Measurements from ENCODE around the gene NLRP1. TPM values are rescaled to one million over a fixed set of nuclear protein-coding genes. Genes with fewer than 3 reads are reported as not detected.

The NLRP1 gene
- polyA plus RNA-seq, 1 experiment, result 73.2 TPM

DNA sequence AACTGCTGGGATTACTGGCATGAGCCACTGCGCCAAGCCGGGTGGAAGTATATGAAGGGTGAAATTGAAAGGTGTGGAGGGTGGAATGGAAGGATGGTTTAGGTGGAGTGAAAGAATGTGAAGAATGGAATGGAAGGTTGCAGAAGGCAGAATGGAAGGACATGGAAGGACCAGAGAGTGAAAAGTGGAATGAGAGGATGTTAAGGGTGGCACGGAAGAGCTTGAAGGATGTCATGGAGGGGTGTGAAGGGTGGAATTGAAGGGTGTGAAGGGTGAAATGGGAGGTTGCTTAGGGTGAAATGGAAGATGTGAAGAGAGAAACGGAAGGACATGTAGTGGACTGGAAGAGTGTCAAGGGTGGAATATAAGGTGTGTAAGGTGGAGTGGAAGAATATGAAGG lies 81.8 kb downstream of the NLRP1 start:
- ChIA-PET CTCF (no interaction called here), POLR2A (no interaction called here)
- Histone ChIP-seq H3K9me3 (ENCODE audit: control insufficient read depth, insufficient read depth, low read length) (peaks cover 5% of the 10 kb centered on the region; the same call in 1 of the 2 replicates), H3K4me3 (ENCODE audit: low read depth, low read length) (no peak overlapping the region), H3K27ac (ENCODE audit: low read depth, low read length) (no peak overlapping the region), H3K27me3 (ENCODE audit: control insufficient read depth, insufficient read depth, low read length) (no peaks in the 10 kb centered on the region)
- DNase-seq (ENCODE audit: low read depth, low spot score), result no peak
- TF ChIP-seq, protein P1, sequence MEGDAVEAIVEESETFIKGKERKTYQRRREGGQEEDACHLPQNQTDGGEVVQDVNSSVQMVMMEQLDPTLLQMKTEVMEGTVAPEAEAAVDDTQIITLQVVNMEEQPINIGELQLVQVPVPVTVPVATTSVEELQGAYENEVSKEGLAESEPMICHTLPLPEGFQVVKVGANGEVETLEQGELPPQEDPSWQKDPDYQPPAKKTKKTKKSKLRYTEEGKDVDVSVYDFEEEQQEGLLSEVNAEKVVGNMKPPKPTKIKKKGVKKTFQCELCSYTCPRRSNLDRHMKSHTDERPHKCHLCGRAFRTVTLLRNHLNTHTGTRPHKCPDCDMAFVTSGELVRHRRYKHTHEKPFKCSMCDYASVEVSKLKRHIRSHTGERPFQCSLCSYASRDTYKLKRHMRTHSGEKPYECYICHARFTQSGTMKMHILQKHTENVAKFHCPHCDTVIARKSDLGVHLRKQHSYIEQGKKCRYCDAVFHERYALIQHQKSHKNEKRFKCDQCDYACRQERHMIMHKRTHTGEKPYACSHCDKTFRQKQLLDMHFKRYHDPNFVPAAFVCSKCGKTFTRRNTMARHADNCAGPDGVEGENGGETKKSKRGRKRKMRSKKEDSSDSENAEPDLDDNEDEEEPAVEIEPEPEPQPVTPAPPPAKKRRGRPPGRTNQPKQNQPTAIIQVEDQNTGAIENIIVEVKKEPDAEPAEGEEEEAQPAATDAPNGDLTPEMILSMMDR (IDR thresholded peaks at IDR 0.05; ENCODE audit: low read depth, low read length), result no peak

DNA sequence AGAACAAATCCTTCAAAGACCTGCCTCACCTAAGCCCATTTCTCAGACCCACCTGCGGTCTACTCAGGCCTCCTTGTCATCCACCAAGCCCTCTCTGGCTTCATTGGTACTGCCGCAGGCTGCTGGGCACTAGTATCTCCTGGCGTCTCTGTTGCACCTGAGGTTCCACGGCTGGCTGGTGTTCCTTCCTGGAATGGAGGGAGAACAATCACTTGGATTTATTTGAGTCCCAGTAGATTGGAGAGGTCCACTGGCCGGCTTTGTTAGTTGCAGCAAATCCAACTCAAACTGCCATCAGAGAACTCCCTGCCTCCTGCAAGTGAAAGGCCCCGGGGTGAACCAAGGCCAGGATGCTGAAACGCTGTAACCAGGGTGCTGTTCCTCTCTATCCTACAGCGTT lies 82.6 kb downstream of the NLRP1 start:
- Histone ChIP-seq H3K9me3 (ENCODE audit: control insufficient read depth, insufficient read depth, low read length) (peaks cover 5% of the 10 kb centered on the region; the same call in 1 of the 2 replicates), H3K27me3 (ENCODE audit: control insufficient read depth, insufficient read depth, low read length) (no peaks in the 10 kb centered on the region), H3K27ac (ENCODE audit: low read depth, low read length) (no peak overlapping the region), H3K4me3 (ENCODE audit: low read depth, low read length) (no peak overlapping the region)
- DNase-seq (ENCODE audit: low read depth, low spot score), result no peak
- POLR2A ChIA-PET, result interaction anchor here (2.0 to 3.3 kb wide), 4 partner anchors 7 to 25 kb away, joined by 7 to 21 read pairs (median 15); partner anchors contain the start of genes DERL2 and MIS12
- TF ChIP-seq, protein P1 (IDR thresholded peaks at IDR 0.05; ENCODE audit: low read depth, low read length), result no peak
- CTCF ChIA-PET, result no interaction called here

DNA sequence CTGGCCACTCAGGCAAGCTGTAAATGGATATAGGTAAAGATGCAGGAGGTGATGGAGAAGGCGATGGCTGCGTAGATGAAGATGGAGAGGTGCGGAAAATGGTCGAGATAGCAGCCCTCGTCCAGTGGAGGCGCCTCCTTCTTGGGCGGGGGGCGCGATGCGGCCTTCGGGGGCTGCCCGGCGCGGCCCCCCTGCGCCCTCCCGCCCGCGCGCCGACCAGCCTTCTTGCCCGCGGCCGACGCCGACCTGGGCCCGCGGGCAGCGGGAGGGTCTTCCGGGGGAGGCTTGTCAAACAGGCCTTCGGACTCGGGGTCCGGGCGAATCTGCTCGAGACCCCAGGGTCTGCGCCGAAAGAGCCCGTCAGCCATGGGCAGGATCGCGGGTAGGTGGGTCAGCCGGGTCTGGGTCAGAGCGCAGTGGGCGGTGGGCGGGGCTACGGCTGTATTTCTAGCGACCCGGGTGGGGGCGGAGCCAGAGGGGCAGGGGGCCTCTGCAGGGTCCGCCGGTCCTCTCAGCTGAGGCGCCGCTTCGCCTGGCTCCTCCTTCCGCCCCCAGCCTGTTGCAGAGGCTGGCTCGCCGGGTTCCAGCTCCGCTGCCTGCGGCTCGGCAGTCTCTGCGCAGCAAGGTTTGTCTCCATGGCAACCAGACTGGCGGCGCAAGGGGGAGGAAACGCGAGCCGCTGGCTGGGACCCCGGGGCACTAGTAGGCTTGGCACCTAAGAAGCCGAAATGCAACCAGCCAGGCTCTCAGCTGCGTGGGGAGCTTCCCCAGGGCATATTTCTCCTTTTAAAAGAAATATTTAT lies 83.5 kb downstream of the NLRP1 start:
- ChIA-PET POLR2A (interaction anchor here (0.6 to 3.3 kb wide), 8 partner anchors 8 to 32 kb away, joined by 4 to 21 read pairs (median 10); partner anchors contain the start of genes DERL2, DHX33 and MIS12), CTCF (interaction anchor here (1.2 to 1.4 kb wide), 2 partner anchors 61 to 83 kb away, joined by 4 read pairs; partner anchors contain the start of genes C1QBP and NLRP1)
- Histone ChIP-seq H3K9me3 (ENCODE audit: control insufficient read depth, insufficient read depth, low read length) (peaks cover 5% of the 10 kb centered on the region; the same call in 1 of the 2 replicates), H3K27me3 (ENCODE audit: control insufficient read depth, insufficient read depth, low read length) (no peaks in the 10 kb centered on the region), H3K27ac (ENCODE audit: low read depth, low read length) (peak overlapping the region; percentile 52), H3K4me3 (ENCODE audit: low read depth, low read length) (peak overlapping the region; percentile 83)
- peak; percentile 88 for DNase-seq (ENCODE audit: low read depth, low spot score)
- TF ChIP-seq, protein P1 (IDR thresholded peaks at IDR 0.05; ENCODE audit: low read depth, low read length), result no peak

DNA sequence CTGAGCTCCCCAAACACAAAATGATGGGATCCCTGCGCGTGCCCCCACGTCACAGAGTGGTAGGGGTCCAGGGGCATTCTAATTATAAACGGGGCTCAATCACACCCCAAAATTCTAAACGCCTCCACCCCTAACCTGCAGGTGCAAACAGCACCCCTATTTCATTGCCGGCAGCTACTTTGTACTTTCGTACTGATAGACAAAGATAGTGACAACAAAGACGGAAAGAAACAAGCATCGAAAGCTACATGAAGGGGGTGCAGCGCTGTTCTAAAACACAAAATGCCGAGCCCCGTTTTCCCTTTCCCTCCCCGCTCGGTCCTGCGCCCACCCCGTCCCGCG lies 84.1 kb downstream of the NLRP1 start:
- CTCF ChIA-PET, result interaction anchor here (0.8 to 1.4 kb wide), 3 partner anchors 52 to 84 kb away, joined by 3 to 4 read pairs (median 4); partner anchors contain the start of genes C1QBP and NLRP1
- Histone ChIP-seq H3K4me3 (ENCODE audit: low read depth, low read length) (peak overlapping the region; percentile 83), H3K9me3 (ENCODE audit: control insufficient read depth, insufficient read depth, low read length) (peaks cover 6% of the 10 kb centered on the region; the same call in 1 of the 2 replicates), H3K27ac (ENCODE audit: low read depth, low read length) (peak overlapping the region; percentile 39), H3K27me3 (ENCODE audit: control insufficient read depth, insufficient read depth, low read length) (no peaks in the 10 kb centered on the region)
- TF ChIP-seq, protein P1 (IDR thresholded peaks at IDR 0.05; ENCODE audit: low read depth, low read length), result no peak
- no peak for DNase-seq (ENCODE audit: low read depth, low spot score)
- POLR2A ChIA-PET, result interaction anchor here (1.1 to 3.3 kb wide), 8 partner anchors 9 to 84 kb away, joined by 3 to 21 read pairs (median 10); partner anchors contain the start of genes DERL2, DHX33, MIS12 and NLRP1

Measured in AG04450 (cell line).